ENCODE measurements around the gene PROCA1.
"Not testable (repeated sequence)": the region's sequence is repeated elsewhere in the genome, so short reads cannot be mapped to it uniquely, and the experiment has no call there.

Gene PROCA1

GRCh38 chr17:28744104-28744971, 32.6 kb upstream of the PROCA1 start:
- peak; percentile 79 for DNase-seq (ENCODE audit: low spot score)

GRCh38 chr17:28743243-28744103, 31.8 kb upstream of the PROCA1 start, which contains the start of gene TRAF4:
TSS of gene TRAF4 (plus strand) at chr17:28744011. CDS start at chr17:28744113, 102 bp downstream.
- peak; percentile 93 for DNase-seq (ENCODE audit: low spot score)

- DNase-seq (ENCODE audit: low spot score): no peak
Measured at GRCh38 chr17:28741358-28742349, 30.0 kb upstream of the PROCA1 start.

- DNase-seq (ENCODE audit: low spot score): no peak
Measured at GRCh38 chr17:28740406-28741357, 29.0 kb upstream of the PROCA1 start.

- DNase-seq (ENCODE audit: low spot score): no peak
Measured at GRCh38 chr17:28738680-28739384, 27.1 kb upstream of the PROCA1 start.

GRCh38 chr17:28737770-28738679, 26.3 kb upstream of the PROCA1 start:
- no peak for DNase-seq (ENCODE audit: low spot score)

GRCh38 chr17:28737316-28737715, 25.6 kb upstream of the PROCA1 start:
- DNase-seq (ENCODE audit: low spot score): no peak

GRCh38 chr17:28735913-28736769, 24.5 kb upstream of the PROCA1 start:
- DNase-seq (ENCODE audit: low spot score): not testable (repeated sequence)

GRCh38 chr17:28735242-28735722, 23.6 kb upstream of the PROCA1 start:
- DNase-seq (ENCODE audit: low spot score): no peak

- DNase-seq (ENCODE audit: low spot score): no peak
Measured at GRCh38 chr17:28734712-28735241, 23.1 kb upstream of the PROCA1 start.

GRCh38 chr17:28733346-28733745, 21.7 kb upstream of the PROCA1 start:
- no peak for DNase-seq (ENCODE audit: low spot score)

GRCh38 chr17:28729950-28730330, 18.3 kb upstream of the PROCA1 start:
- no peak for DNase-seq (ENCODE audit: low spot score)

GRCh38 chr17:28728364-28729200, 16.9 kb upstream of the PROCA1 start, which contains the start of gene NEK8:
TSS of gene NEK8 (plus strand) at chr17:28728788. CDS start at chr17:28728814, 26 bp downstream.
- DNase-seq (ENCODE audit: low spot score): peak; percentile 96

GRCh38 chr17:28726627-28727491, 15.2 kb upstream of the PROCA1 start:
- peak; percentile 88 for DNase-seq (ENCODE audit: low spot score)

- DNase-seq (ENCODE audit: low spot score): no peak
Measured at GRCh38 chr17:28726226-28726626, 14.5 kb upstream of the PROCA1 start, which contains the start of gene TLCD1. TSS of gene TLCD1 (minus strand) at chr17:28726233. CDS start at chr17:28726097, 136 bp downstream.

All from AG20443 (cell line).